Activated CD8-positive, alpha-beta memory T cell treated with anti-CD3 and anti-CD28 coated beads, Interleukin-2, amount 50 U/mL, for 1 hour (primary cell): ENCODE results near the gene FRMD1.

Experiments
- DNase-seq: peaks from one replicate; pipeline ENCODE4 v3.0.0-alpha.2; 2020; ENCODE audit errors: extremely low read depth

FRMD1 gene

DNA sequence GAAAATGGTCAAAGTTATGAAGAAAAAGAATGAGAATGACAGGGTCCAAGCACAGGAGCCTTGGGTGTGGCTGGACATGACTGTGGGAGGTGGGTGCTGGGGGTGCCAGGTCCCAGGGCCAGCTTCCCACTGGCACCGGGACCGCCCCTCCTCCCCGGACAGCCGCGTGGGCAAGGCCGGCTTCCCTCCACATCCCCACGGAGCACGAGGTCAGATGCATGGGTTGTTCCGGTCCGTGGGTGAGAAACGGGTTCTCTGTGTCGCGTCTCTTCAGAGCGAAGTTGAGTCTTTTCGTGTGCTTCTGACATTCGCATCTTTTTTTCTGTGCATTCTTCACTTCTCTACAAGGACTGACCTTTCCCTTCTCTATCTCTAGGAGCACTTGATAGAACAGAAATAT is 51.5 kb downstream of the FRMD1 start:
- DNase-seq, result no peak

DNA sequence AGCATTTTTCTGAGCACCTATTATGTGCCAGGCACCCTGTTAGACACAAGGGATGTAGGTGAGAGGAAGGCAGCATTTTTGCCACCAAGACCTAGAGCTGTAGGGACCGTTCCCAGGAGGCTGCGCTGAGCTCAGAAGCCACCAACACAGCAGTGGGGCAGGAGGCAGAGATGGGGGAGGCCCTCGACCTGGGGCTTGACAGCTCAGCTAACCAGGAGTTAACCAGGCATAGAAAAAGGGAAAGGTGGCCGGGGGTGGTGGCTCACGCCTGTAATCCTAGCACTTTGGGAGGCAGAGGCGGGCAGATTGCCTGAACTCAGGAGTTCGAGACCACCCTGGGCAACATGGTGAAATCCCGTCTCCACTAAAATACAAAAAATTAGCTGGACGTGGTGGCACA is 52.1 kb downstream of the FRMD1 start:
- DNase-seq, result no peak

DNA sequence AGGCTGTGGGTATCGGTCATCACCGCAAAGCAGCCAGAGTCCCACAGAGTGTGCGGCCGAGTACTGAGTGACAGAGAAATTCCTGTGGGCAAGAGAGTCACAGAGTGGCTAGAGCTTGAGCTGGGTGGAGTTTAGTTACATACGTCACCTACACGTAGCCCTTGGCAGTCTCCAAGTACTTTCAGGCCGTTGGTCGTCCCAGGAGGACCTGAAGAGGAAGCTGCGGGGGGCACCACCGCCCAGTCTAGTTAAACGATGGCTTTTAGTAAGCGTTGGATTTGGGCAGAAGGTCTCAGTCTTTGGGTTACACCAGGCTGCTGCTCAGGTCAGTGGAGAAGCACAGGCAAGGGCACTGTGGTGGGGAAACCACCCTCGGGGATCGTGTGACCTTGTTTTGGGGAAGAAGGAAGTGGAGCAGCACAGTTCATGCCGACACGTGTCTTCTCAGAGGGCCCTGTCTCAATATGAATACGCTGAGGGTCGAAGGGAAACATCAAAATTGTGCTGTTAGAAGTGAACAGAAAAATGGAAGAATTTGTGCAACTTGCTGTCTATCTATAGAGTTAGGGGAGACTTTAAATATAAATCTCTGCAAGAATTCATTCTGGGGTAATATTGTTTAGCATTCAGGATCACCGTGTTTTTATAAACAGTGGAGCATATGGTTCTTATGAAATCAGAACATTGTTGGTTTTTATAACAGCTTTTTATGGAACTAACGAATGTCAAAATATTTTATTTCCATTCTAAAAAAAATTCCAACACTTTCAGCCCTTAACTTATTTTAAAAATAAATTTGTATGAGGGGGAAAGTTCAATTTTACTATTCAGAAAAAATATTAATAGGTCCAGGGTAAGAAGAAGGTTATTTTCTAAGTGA is 52.9 kb downstream of the FRMD1 start:
- no peak for DNase-seq

DNA sequence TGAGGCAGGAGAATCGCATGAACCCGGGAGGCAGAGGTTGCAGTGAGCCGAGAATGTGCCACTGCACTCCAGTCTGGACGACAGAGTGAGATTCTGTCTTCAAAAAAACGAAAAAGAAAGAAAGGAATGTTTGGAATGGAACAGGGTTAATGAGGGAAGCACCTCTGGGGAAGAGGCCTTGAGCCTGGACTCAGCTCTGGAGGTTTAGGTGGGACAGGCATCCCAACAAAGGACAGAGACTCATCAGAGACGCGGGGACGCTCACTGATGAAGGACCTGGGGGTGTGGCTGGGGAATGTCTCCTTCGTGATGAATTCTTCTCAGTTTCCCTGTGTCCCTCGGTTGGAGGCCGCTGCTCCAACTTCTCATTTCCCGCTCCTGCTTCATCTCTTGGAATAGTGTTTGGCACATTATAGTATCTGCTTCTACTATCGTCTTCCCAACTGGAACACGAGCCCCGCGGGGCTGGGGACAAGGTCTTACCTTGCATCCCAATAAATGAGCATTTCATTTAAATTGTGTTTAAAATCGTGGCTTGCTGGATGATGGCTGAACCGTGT is 54.0 kb downstream of the FRMD1 start:
- no peak for DNase-seq

DNA sequence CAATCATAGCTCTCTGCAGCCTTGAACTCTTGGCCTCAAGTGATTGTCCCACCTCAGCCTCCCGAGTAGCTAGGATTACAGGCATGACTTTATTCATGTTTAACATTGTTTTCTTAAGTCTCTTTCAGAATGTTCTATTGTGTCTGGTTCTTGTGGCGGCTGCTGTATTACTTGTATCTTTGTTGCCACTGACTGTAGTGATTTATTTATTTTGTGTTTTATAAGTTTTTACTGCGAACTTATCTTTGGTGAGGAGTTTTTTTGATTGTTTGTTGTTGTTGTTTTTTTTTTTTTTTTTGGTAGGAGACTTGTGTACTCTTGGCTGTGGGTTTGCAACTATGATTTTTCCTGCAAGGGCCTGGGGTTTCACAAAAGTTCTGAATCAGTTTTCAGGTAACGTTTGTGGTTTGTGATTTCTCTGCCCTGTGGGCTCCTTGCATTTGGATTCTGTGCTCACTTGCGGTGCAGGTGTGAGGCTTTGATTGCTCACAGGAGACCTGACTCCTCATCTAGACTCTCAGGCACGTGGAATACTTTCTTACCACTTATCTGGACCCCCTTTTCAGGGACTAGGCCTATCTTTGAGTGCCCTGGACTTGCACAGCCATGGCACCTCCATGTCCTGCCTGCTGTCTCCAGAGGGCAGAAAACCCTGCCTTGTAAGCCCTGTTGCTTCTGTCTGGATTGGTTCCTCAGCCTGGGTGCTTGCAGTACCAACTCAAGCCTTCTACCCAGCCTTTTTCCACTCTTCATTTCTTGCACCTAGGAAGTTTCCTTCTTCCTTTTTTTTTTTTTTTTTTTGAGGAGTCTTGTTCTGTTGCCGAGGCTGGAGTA is 56.3 kb downstream of the FRMD1 start:
- no peak for DNase-seq

DNA sequence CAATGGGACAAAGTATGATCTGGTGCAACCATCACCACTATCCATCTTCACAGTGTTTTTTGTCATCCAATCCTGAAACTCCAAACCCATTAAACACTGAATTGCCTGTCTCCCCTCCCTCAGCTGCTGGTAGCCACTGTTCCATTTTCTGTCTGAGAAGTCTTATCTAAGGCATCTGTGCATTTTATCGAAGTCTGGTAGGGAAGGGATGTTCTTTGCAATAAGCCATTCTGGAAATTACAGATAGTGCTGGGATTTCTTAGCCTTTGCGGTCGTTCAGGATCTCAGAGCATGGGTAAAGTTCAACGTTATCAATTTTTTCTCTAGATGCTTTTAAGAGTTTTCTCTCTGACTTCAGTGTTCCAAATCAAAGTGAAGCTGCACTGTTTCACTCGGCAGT is 57.4 kb downstream of the FRMD1 start:
- no peak for DNase-seq

DNA sequence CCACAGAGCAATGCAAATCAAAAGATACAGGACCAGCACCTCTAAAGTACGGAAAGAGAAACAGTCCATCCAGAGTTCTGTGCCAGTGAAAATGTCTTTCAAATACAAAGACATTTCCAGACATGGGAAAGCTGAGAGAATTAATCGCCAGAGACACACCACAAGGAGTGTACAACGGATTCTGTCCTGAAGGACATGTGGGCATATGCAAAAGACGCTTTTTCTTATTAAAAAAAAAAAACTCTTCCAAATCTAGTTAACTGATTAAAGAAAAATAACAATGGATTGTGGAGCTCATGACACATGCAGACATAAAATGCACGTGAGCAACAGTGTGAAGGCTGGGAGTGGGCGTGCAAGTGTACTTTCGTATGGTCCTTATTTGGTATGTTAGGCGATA is 58.8 kb downstream of the FRMD1 start:
- DNase-seq, result no peak

DNA sequence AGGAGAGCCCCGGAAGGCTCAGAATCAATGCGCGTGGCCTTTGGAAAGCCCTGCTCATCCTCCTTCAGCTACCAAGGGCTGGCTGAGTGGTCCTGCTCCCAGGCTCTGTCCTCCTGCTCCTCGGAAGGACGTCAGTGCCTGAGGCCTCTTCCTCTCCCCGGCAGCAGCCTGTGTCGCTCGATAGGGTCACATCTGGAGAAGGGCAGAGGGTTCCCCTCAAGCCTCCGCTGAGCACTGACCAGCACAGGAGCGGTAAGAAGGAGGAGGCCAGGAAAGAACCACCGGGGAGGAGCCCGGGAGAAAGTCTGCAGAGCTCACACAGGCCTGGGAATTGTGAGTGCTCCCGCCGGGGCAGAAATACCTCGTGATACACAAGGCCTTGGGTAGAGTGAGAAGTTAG is 60.3 kb downstream of the FRMD1 start:
- DNase-seq, result no peak

DNA sequence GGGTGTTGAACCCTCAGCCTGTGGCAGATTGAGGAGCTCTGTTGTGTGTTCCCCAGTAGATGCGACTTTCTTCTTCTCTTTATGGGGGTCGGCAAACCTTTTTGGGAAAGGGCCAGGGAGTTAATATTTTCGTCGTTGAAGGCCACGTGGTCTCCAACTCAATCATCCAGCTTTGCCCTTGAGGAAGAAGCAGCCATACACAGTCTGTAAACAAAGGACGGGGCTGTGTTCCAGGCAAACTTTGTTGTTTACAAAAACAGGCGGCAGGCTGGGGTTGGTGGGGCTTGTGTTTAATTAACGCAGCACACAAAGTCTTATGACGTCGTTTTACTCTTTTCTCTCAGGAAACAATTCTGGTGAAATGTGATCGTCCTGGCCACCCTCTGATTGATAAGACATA is 61.4 kb downstream of the FRMD1 start:
- DNase-seq, result no peak

DNA sequence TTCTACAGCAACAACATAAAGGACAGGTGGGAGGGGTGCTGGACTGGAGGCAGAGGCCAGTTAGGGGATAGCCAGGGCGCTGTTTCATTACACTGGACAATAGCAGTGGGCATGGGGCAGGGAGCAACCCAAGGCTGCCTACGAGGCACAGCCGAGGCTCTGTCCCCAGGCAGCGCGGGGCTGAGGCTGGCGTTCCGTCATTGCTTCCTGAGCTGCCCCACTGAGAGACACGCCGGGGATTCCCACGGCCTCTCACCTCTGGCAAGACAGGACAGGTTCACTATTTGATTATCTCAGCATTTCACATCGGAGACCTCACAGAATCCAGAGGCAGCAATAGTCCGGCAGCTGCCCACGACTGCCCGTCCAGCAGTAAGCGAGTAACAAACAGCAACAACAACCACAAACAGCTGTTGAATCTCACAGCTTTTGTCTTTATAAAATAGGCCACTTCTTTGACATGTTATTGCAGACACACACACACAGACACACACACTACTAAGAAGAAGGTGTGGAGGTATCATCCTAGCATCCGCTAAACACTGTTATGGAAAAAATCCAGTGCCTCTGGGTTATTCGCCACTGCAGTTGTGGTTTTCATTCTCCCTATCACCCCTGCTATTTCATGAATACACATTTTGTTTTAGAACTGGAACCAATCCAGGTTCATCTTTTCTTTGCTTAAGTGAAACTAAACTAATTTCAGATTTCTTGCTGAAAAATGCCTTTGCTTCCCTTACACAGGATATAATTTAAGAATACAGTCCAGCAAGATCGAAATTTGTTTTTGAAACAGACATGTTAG is 62.1 kb downstream of the FRMD1 start:
- no peak for DNase-seq

DNA sequence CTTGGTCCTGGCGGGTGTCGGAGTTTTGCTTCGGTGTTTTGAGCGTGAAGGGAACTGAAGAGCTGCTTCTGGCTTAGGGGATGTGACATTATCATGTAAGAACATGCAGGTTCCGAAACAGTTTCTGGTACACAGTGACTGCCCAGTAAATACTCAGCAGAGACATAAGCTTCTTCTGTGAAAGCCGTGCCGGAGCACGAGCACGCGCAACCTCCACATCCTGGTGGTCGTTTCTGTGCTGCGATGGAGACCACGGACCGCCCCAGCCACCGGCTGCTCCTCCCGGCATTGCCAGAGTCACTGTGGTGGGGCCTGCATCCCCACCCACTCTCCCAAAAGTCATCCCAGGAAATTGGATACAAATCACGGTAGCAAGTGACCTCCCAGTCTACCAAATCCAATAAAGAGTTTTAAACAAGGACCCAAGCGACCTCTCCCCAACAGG is 62.8 kb downstream of the FRMD1 start:
- no peak for DNase-seq

DNA sequence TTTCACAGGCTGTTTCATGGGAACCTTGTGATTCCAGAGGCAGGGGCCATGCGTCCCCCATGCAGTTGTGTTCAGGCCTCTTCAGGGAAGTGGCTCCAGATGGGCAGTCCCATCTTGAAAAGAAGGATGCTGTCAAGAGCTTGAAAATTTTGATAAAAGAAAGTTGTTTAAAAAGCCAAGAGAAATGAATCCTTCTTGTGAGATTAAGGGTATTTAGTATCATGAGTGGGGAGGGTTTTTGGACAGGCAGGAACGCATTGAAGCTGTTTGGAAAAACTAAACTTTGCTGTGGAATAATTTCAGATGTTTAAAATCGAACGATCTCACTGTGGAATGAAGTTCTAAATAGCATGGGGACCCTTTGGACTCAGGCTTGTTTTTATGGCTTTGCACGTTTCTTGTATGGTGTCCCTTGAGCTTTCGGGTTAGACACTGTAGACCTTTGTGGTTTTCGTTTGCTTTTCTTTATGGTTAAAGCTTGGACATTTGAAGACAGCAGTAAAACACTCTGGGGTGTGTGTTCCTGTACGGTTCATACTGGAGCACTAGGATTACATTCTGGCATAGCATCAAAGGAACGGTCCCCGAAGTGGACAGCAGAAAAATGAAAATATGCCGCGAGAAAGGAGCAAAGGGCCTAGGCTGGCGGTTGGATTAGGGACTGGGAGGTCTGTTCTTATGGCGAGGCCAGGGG is 63.4 kb downstream of the FRMD1 start:
- no peak for DNase-seq

DNA sequence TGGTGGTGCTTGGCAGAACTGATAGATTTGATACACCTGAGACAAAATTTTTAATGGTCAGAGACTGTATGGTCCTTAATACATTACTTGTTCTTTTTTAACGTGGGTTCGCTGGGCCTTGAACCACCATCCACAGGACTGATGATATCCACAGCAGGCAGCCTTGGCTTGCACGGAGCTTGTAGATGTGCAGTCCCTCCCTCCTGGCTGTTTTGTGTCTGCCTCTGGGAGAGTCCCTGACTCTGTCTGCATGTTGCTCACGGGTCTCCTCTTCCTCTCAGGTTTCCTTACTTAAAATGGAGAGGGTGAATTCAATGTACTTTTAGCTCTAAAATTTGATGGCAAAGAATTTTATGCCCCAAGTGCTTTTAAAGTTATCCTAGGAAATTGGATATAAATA is 64.0 kb downstream of the FRMD1 start:
- no peak for DNase-seq

DNA sequence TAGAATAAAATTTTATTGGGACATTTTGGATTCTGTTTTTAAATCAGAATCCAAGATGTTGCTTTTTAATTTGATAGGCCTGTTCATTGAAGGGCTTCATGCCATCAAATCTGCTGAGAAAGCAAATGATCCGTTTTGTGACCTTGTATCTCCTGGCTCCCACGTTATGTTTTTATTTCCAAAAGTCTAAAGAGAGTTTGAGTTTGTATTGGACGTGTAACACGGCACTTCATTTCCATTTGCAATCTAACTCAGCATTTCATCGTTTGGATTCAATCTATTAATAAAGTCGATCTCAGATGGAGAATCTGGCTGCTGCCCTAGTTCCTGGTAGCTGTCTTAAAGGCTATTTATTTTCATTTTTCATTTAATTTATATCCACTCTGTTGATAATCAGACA is 64.6 kb downstream of the FRMD1 start:
- no peak for DNase-seq

DNA sequence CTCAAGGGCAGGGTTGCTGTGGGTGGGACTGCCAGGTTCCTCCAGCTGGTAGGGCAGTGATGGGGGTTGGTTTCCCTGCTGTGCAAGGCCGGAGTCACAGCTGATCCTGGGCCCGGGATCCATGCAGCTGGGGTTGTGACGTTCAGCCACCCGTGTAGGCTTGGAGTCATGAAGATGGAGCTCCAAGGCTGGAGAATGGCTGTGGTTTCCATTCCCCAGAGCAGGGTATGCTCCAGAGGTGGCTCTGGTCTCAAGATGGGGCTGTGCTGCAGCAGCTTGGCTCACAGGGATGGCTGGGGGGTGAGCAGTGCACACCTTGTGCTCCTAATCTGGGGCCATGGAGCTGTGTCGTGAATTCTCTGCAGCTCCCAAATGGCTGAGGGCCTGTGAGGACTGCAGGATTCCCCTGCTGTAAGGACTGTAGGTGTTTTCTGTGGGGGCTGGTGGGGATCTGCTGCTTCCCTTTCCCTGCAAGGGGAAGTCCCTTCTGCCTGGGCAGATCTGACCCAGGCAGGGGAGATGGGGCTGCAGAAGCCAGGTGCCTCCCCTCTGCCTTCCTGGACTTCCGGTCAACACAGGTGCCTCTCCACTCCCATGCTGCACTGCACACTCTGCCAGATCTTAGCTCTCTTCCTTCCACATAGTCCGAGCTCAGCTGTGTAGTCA is 65.6 kb downstream of the FRMD1 start:
- DNase-seq, result no peak

DNA sequence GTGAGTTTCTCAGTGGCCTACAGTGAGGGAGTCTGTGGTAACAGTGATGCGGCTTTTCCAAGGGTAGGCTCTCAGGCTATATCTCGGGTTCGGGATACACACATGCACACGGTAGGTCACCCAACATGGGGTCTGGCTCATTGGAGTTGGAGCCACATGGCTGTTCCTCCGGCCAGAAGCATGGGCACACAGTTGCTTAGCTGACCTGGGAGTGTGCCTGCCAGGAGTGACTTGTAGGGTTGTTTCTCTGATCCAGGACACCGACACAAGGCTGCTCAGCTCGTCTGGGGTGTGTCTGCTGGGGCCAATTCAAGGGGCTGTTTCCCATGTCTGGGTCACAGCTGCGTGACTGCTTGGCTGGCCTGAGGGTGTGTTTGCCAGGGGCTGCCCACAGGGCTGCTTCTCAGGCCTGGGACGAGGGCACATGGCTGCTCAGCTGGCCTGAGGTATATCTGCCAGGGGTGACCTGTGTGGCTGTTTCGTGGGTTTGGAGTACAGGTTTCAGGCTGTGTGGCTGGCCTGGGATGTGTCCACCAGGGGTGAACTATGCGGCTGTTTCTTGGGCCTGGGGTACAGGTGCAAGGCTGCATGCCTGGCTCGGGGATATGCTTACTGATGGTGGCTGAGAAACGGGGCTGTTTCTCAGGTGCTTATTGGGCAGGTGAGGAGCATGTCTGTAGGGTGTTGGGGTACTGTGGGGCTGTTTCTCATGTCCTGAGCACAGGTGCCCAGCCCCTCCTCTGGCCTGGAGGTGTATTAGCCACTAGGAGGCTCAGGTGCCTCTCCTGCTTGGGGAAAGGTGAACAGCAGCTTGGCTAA is 66.4 kb downstream of the FRMD1 start:
- no peak for DNase-seq

DNA sequence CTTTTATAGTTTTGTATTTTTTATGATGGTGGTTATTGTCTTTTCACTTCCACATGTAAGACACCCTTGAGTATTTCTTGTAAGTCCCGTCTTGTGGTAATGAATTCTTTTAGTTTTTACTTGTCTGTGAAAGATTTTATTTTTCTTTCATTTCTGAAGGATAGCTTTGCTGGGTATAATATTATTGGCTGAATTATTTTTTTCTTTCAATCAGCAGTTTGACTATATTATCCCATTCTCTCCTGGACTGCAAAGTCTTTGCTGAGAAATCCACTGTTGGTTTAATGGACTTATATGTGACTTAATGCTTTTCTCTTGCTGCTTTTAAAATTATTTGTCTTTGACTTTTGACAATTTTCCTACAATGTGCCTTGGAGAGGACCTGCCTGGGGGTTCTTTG is 67.7 kb downstream of the FRMD1 start:
- no peak for DNase-seq

DNA sequence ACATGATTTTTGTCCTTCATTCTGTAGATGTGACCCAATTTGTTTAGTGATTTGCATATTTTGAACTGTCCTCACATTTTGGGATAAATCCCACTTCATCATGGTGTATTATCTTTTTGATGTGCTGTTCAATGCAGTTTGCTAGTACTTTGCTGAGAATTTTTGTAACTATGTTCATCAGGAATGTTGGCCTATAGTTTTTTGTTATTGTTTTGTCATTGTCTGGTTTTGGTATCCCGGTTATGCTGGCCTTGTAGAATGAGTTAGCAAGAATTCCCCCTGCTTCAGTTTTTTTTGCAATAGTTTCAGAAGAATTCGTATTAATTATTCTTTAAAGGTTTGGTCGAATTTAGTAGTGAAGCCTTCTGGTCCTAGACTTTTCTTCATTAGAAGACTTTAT is 69.7 kb downstream of the FRMD1 start:
- no peak for DNase-seq

DNA sequence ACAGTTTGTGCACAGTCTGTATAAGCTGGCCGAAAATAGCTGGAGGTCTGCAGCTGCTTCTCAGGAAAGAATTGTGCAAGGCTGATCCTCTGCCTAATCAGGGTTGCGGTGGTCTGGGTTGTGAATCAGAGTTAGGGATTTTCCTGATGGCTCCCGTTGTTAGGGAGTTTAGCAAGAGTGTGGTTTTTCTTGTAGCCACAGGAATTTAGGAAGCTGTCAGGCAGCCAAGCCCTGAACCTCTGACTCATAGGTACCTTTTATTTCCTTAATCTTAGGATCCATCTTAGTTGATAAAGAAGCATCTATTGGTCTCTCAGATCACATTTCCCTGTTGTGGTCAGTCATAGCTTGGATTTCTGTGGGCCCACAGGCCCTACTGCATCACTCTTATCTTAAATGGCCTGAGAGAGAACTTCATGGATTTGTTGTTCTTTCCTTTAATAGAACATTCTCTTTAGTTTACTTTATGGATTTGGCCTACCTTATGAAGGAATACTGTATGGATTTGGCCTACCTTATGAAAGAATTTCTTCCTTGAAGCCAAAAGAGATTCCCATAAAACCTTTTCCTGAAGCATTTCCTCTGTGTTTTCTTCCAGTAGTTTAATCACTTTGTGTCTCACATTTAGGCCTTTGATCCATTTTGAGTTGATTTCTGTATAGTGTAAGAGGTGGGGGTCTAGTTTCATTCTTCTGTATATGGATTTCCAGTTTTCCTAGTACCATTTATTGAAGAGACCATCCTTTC is 71.2 kb downstream of the FRMD1 start:
- no peak for DNase-seq
